HG03575 (cell line): Measurements from ENCODE around the gene RECQL5.

ENCODE experiments used
- ATAC-seq: cut with Tn5 transposase; IDR thresholded peaks from one replicate; pipeline ENCODE4 v1.9.1; 2021; ENCODE audit not compliant: unreplicated experiment, insufficient number of reproducible peaks, low FRiP score; ENCODE audit errors: extremely low read depth

Gene RECQL5

GRCh38 chr17:75666959-75667790 lies at the start of gene RECQL5, which contains the start of gene SAP30BP:
Gene RECQL5, minus strand, starts transcription at chr17:75667154. Its CDS starts 597 bp downstream, at chr17:75666557.
Gene SAP30BP, plus strand, starts transcription at chr17:75667338. Its CDS starts 35 bp downstream, at chr17:75667373.
- ATAC-seq = no peak

- no peak for ATAC-seq
Measured at GRCh38 chr17:75712446-75712845, 45.5 kb upstream of the RECQL5 start.

GRCh38 chr17:75707079-75707571 lies 40.2 kb upstream of the RECQL5 start:
- no peak for ATAC-seq

- no peak for ATAC-seq
Measured at GRCh38 chr17:75706042-75706728, 39.2 kb upstream of the RECQL5 start.

- ATAC-seq = no peak
Measured at GRCh38 chr17:75704963-75705875, 38.3 kb upstream of the RECQL5 start.

GRCh38 chr17:75703591-75703990 lies 36.6 kb upstream of the RECQL5 start:
- ATAC-seq = no peak

GRCh38 chr17:75703191-75703590 lies 36.2 kb upstream of the RECQL5 start:
- no peak for ATAC-seq

- ATAC-seq = no peak
Measured at GRCh38 chr17:75701288-75701687, 34.3 kb upstream of the RECQL5 start.

GRCh38 chr17:75698659-75699058 lies 31.7 kb upstream of the RECQL5 start:
- ATAC-seq = no peak

- no peak for ATAC-seq
Measured at GRCh38 chr17:75697651-75698291, 30.8 kb upstream of the RECQL5 start.

GRCh38 chr17:75695830-75696271 lies 28.9 kb upstream of the RECQL5 start:
- ATAC-seq = no peak

GRCh38 chr17:75695141-75695829 lies 28.3 kb upstream of the RECQL5 start:
- ATAC-seq = no peak

- ATAC-seq = no peak
Measured at GRCh38 chr17:75694536-75694935, 27.6 kb upstream of the RECQL5 start.

GRCh38 chr17:75693500-75694481 lies 26.8 kb upstream of the RECQL5 start:
- no peak for ATAC-seq

- ATAC-seq = no peak
Measured at GRCh38 chr17:75692976-75693375, 26.0 kb upstream of the RECQL5 start.

GRCh38 chr17:75691801-75692626 lies 25.1 kb upstream of the RECQL5 start:
- ATAC-seq = no peak
